Measurements from ENCODE around the gene EZH2.

EZH2 gene

GRCh38 chr7:148898845-148899484, 14.9 kb upstream of the EZH2 start:
- no peak for DNase-seq

GRCh38 chr7:148894591-148894990, 10.5 kb upstream of the EZH2 start:
- no peak for DNase-seq

GRCh38 chr7:148893071-148893470, 9.0 kb upstream of the EZH2 start:
- DNase-seq: no peak

GRCh38 chr7:148888300-148888699, 4.2 kb upstream of the EZH2 start:
- DNase-seq: no peak

GRCh38 chr7:148886844-148887243, 2.8 kb upstream of the EZH2 start:
- no peak for DNase-seq

- DNase-seq: no peak
These were observed 370 bp upstream of the EZH2 start for GRCh38 chr7:148884299-148885022.

- no peak for DNase-seq
These were observed 634 bp downstream of the EZH2 start for GRCh38 chr7:148883266-148884048.

GRCh38 chr7:148882841-148883265, 1.2 kb downstream of the EZH2 start:
- no peak for DNase-seq

GRCh38 chr7:148882192-148882591, 1.9 kb downstream of the EZH2 start:
- DNase-seq: no peak

- DNase-seq: no peak
These were observed 5.8 kb downstream of the EZH2 start for GRCh38 chr7:148878317-148878716.

- DNase-seq: no peak
These were observed 6.6 kb downstream of the EZH2 start for GRCh38 chr7:148877517-148877916.

GRCh38 chr7:148872188-148872587, 11.9 kb downstream of the EZH2 start:
- DNase-seq: no peak

- DNase-seq: no peak
These were observed 12.5 kb downstream of the EZH2 start for GRCh38 chr7:148871551-148871950.

GRCh38 chr7:148871030-148871429, 13.1 kb downstream of the EZH2 start:
- no peak for DNase-seq

- no peak for DNase-seq
These were observed 15.8 kb downstream of the EZH2 start for GRCh38 chr7:148868378-148868674.

GRCh38 chr7:148867596-148868377, 16.3 kb downstream of the EZH2 start:
- no peak for DNase-seq

GRCh38 chr7:148866362-148866761, 17.7 kb downstream of the EZH2 start:
- no peak for DNase-seq

- DNase-seq: no peak
These were observed 18.8 kb downstream of the EZH2 start for GRCh38 chr7:148865283-148865682.

- DNase-seq: no peak
These were observed 20.8 kb downstream of the EZH2 start for GRCh38 chr7:148863324-148863723.

GRCh38 chr7:148862481-148862880, 21.6 kb downstream of the EZH2 start:
- no peak for DNase-seq

GRCh38 chr7:148858489-148858888, 25.6 kb downstream of the EZH2 start:
- no peak for DNase-seq

GRCh38 chr7:148856891-148857290, 27.2 kb downstream of the EZH2 start:
- DNase-seq: no peak

- DNase-seq: no peak
These were observed 27.6 kb downstream of the EZH2 start for GRCh38 chr7:148856578-148856881.

- no peak for DNase-seq
These were observed 29.1 kb downstream of the EZH2 start for GRCh38 chr7:148854983-148855382.
